A673 (cell line): ENCODE results near the gene KCNIP3. TPM values are rescaled to one million over a fixed set of nuclear protein-coding genes. Genes with fewer than 3 reads are reported as not detected.
"Not testable (repeated sequence)": the region's sequence is repeated elsewhere in the genome, so short reads cannot be mapped to it uniquely, and the experiment has no call there.

Experiments used
- BruUV-seq: library from RNA; stranded (reverse); fragments of 400-500 nt; replicated peaks from 2 replicates; lab custom pipeline; 2021; lab: Mats Ljungman, UMichigan
- CTCF ChIA-PET: fragments of 300-600 bp; sonication (Branson Sonifier 250); formaldehyde crosslinking; loops from one replicate; lab custom pipeline; 2022; ENCODE audit warnings: antibody characterized with exemption; lab: Charles Lee
- POLR2A ChIA-PET: fragments of 300-600 bp; sonication (Branson Sonifier 250); formaldehyde crosslinking; loops from one replicate; lab custom pipeline; 2022; ENCODE audit warnings: antibody characterized with exemption; ENCODE audit not compliant: low non-redundant PET; lab: Charles Lee
- DNase-seq: peaks from one replicate; pipeline ENCODE4 v3.0.0-alpha.2; 2015; ENCODE audit warnings: low spot score
- H3K27ac ChIP-seq: fragments of 200-600 bp; sonication (generic); 2 replicates; pipeline ENCODE4 v1.5.1; 2016; ENCODE audit warnings: mixed run types, low read depth, mild to moderate bottlenecking, mixed read lengths, antibody characterized with exemption, low read length; ENCODE audit not compliant: poor library complexity, severe bottlenecking
- H3K27me3 ChIP-seq: fragments of 200-600 bp; sonication (generic); replicated peaks from 2 replicates; pipeline ENCODE4 v1.6.1; 2017; ENCODE audit warnings: mixed run types, low read depth, mild to moderate bottlenecking, mixed read lengths, antibody characterized with exemption, low read length; ENCODE audit not compliant: insufficient read depth, poor library complexity
- H3K36me3 ChIP-seq: fragments of 200-600 bp; sonication (generic); 2 replicates; pipeline ENCODE4 v1.6.1; 2016; ENCODE audit warnings: mixed run types, mild to moderate bottlenecking, mixed read lengths, antibody characterized with exemption, low read length; ENCODE audit not compliant: insufficient read depth, poor library complexity, severe bottlenecking
- H3K4me1 ChIP-seq: fragments of 200-600 bp; sonication (generic); 2 replicates; pipeline ENCODE4 v1.6.1; 2017; ENCODE audit warnings: mixed run types, mild to moderate bottlenecking, mixed read lengths, antibody characterized with exemption, low read length; ENCODE audit not compliant: insufficient read depth, poor library complexity, severe bottlenecking
- H3K4me3 ChIP-seq: fragments of 200-600 bp; sonication (generic); 2 replicates; pipeline ENCODE4 v1.5.1; 2016; ENCODE audit warnings: low read depth, mixed run types, mild to moderate bottlenecking, mixed read lengths, low read length; ENCODE audit not compliant: poor library complexity, severe bottlenecking
- H3K9me3 ChIP-seq: fragments of 200-600 bp; sonication (generic); 2 replicates; pipeline ENCODE4 v1.6.1; 2016; ENCODE audit warnings: mixed run types, low read depth, mild to moderate bottlenecking, mixed read lengths, antibody characterized with exemption, low read length; ENCODE audit not compliant: poor library complexity, severe bottlenecking
- CTCF ChIP-seq: fragments of 300-800, 200-600 bp; sonication (generic); conservative IDR thresholded peaks from 2 replicates; pipeline ENCODE4 v1.5.1; 2017; ENCODE audit warnings: low read depth, mild to moderate bottlenecking, antibody characterized with exemption, low read length, moderate library complexity, mixed read lengths
- EZH2 ChIP-seq: fragments of 200-600 bp; sonication (generic); IDR thresholded peaks from 2 replicates; pipeline ENCODE4 v1.6.1; 2017; ENCODE audit warnings: borderline replicate concordance, low read depth, mild to moderate bottlenecking, mixed read lengths, antibody characterized with exemption, low read length; ENCODE audit not compliant: poor library complexity, severe bottlenecking
- intact Hi-C: fragments of 100-400 bp; cut with micrococcal nuclease; formaldehyde crosslinking; loops from one replicate; pipeline ENCODE4 v1.10.0; 2022; ENCODE audit not compliant: unreplicated experiment
- total RNA-seq: library from RNA; stranded (reverse); gene quantifications from 2 replicates; pipeline ENCODE4 v1.2.3, GENCODE V29; 2021

KCNIP3 gene
- total RNA-seq, 1 experiment from 2014 or later, result 0.45 TPM

- no peaks in the 10 kb centered on the region for H3K9me3 ChIP-seq
- TF ChIP-seq EZH2 (no peak), CTCF (no peak)
- no peak overlapping the region for H3K27ac ChIP-seq
- H3K36me3 ChIP-seq, result no peaks in the 10 kb centered on the region
- ChIA-PET CTCF (no interaction called here), POLR2A (no interaction called here)
- no peak for DNase-seq
- no peaks in the 10 kb centered on the region for H3K4me1 ChIP-seq
- BruUV-seq, result no TSS peak
- no peak overlapping the region for H3K4me3 ChIP-seq
- H3K27me3 ChIP-seq, result no peaks in the 10 kb centered on the region
- intact Hi-C loops, result no loop called here
Observed at GRCh38 chr2:95393901-95394300, 96.8 kb downstream of the KCNIP3 start.

- H3K4me1 ChIP-seq, result no peaks in the 10 kb centered on the region
- H3K9me3 ChIP-seq, result no peaks in the 10 kb centered on the region
- intact Hi-C loops, result no loop called here
- no peaks in the 10 kb centered on the region for H3K36me3 ChIP-seq
- H3K27me3 ChIP-seq, result no peaks in the 10 kb centered on the region
- DNase-seq, result no peak
- ChIA-PET POLR2A (no interaction called here), CTCF (no interaction called here)
- TF ChIP-seq CTCF (no peak), EZH2 (no peak)
- BruUV-seq, result no TSS peak
- H3K4me3 ChIP-seq, result no peak overlapping the region
- H3K27ac ChIP-seq, result no peak overlapping the region
Observed at GRCh38 chr2:95399061-95399460, 101.9 kb downstream of the KCNIP3 start.

- intact Hi-C loops, result loop anchor here (5.0 kb wide), 1 partner anchor 326 kb away; no protein-coding TSS in a partner anchor
- no TSS peak for BruUV-seq
- no peak for TF ChIP-seq CTCF
- no peak for TF ChIP-seq EZH2
- Histone ChIP-seq H3K4me3 (peak overlapping the region; percentile 99), H3K4me1 (no peaks in the 10 kb centered on the region), H3K36me3 (no peaks in the 10 kb centered on the region), H3K27ac (no peak overlapping the region), H3K27me3 (no peaks in the 10 kb centered on the region), H3K9me3 (no peaks in the 10 kb centered on the region)
- ChIA-PET POLR2A (no interaction called here), CTCF (no interaction called here)
- DNase-seq, result no peak
Observed at GRCh38 chr2:95401480-95401879, 104.3 kb downstream of the KCNIP3 start.

GRCh38 chr2:95402004-95402369 is 104.8 kb downstream of the KCNIP3 start:
- H3K27ac ChIP-seq, result peak overlapping the region; percentile 90
- H3K36me3 ChIP-seq, H3K27me3 ChIP-seq, DNase-seq, H3K9me3 ChIP-seq, H3K4me1 ChIP-seq, CTCF ChIA-PET, POLR2A ChIA-PET: not testable (repeated sequence)
- intact Hi-C loops, result loop anchor here (5.0 kb wide), 1 partner anchor 325 kb away; no protein-coding TSS in a partner anchor
- BruUV-seq, result TSS peak; percentile 52
- H3K4me3 ChIP-seq, result peak overlapping the region; percentile 99
